Ovary (tissue), 9 donors: ENCODE measurements around the gene NTRK2. TPM values are rescaled to one million over a fixed set of nuclear protein-coding genes. Genes with fewer than 3 reads are reported as not detected.
"Not testable (repeated sequence)": the region's sequence is repeated elsewhere in the genome, so short reads cannot be mapped to it uniquely, and the experiment has no call there.

Experiments
- DNase-seq, 5 donors: peaks; one replicate each; pipeline ENCODE4 v3.0.0-alpha.2; 2019 to 2020
- H3K27ac ChIP-seq, 2 donors: fragments of 200-600 bp; one replicate each; pipeline versions ENCODE4 v1.5.1 to v1.8.0; 2019 to 2022
- H3K27me3 ChIP-seq: fragments of 200-600 bp; one replicate; pipeline ENCODE4 v1.8.0; 2022
- H3K36me3 ChIP-seq: fragments of 200-600 bp; sonication (generic); one replicate; pipeline ENCODE4 v1.5.1; 2019
- H3K4me1 ChIP-seq: one replicate; pipeline ENCODE4 v1.8.1; 2013; ENCODE audit warnings: mild to moderate bottlenecking, moderate library complexity; ENCODE audit not compliant: insufficient read depth
- H3K4me3 ChIP-seq: fragments of 200-600 bp; sonication (generic); one replicate; pipeline ENCODE4 v1.5.1; 2017
- H3K9me3 ChIP-seq, 2 donors: fragments of 200-600 bp in 1 of 2; sonication (generic) in 1 of 2; one replicate each; pipeline versions ENCODE4 v1.5.1 to v1.8.1; 2013 to 2019; ENCODE audit warnings: mild to moderate bottlenecking in 1 of 2, moderate library complexity in 1 of 2
- EP300 ChIP-seq: sonication (generic); formaldehyde crosslinking; IDR thresholded peaks from one replicate; pipeline ENCODE4 v1.6.1; 2017; ENCODE audit warnings: antibody characterized with exemption
- POLR2A ChIP-seq: fragments of 450-650 bp; IDR thresholded peaks from one replicate; pipeline ENCODE4 v1.6.1; 2017; ENCODE audit warnings: antibody characterized with exemption, mild to moderate bottlenecking, moderate library complexity
- WGBS, 3 donors: extraction: QIAGEN DNeasy Blood & Tissue Kit in 1 of 3; methylation state at CpG; one replicate each; pipeline versions ENCODE4 v1.1.5 to v1.1.7; 2013 to 2017; 5-methylcytosine and 5-hydroxymethylcytosine counted together
- intact Hi-C, 4 donors: fragments of 100-400 bp; cut with DNase I; formaldehyde crosslinking; loops; one replicate each; pipeline versions ENCODE4 v1.11.0 to v1.15.1; 2022 to 2023
- polyA plus RNA-seq, 2 donors: library from polyadenylated mRNA; stranded (reverse); fragments of 200-250 nt in 1 of 2; fragments of 350-450 nt in 1 of 2; fragmentation: Illumina TruSeq in 1 of 2; extraction: RNeasy Lipid Tissue Mini Kit (QIAGEN cat#74804) in 1 of 2; gene quantifications; one replicate each; pipeline ENCODE4 v1.2.3, GENCODE V29; 2013 to 2014
- total RNA-seq, 7 donors: library from RNA; depleted of rRNA in 2 of 7; stranded (reverse); fragments of >200 nt in 2 of 7; fragmentation: NEBNext Ultra II Directional in 3 of 7; extraction: Animal tissue kit (Norgen Biotek cat#: 25700) in 3 of 7; gene quantifications; one replicate each; pipeline versions ENCODE4 v1.1.0 to v1.2.4, GENCODE V29; 2016 to 2023
- TF ChIP-seq, protein P1 (sequence below), 3 donors: fragments of 450-650 bp in 2 of 3; fragments of 200-600 bp in 1 of 3; IDR thresholded peaks; one replicate each; pipeline versions ENCODE4 v1.5.1 to v1.8.0; 2016 to 2022; ENCODE audit warnings: antibody characterized with exemption in 3 of 3, mild to moderate bottlenecking in 1 of 3
- donor health status: DM: no; HTN: no; CAD: no; lungs with moderate emphysema.
- donor health status: DM: no; HTN: no; CAD: no.
- donor health status: Bipolar disorder and iron deficiency.
- donor health status: DM: yes; HTN: yes; CAD: no.
- donor health status: DM: no; HTN: no; CAD: no.
- donor health status: DM: yes; HTN: yes; CAD: no.

Gene NTRK2
- total and polyA plus RNA-seq, 9 donors, result 6.4 to 31.1 (median 10.8) TPM

DNA sequence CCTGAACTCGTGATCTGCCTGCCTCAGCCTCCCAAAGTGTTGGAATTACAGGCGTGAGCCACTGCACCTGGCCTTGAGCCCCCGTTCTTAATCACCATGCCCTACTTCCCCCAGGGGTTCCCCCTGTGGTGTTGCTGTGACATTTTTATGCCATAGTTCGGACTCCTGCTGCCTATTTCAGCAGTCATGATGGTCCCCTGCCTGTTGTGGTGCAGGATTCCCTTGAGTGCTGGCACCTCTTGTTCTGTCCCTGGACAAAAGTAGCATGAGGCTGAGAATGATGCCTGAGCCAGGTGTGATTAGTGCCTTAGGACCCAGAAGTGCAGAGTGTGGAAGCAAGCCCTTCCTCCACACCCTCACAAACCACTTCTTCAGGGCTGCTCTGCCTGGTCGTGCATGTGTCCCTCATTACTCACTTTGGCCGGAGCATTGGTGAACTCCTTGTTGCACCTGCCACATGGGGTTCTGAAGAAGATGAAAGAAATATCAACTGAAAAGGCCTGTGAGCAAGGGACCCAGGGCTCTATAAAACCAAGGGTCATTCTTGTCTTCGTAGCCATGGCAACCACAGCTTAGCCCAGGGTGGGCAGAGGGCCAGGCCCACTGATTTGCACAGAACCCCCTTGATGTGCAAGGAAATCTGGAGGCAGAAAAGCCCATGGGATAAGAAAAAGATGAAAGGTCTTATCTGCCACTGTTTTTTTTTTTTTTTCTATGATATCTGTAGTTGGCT is 228.0 kb downstream of the NTRK2 start:
- Histone ChIP-seq H3K27ac (no peak overlapping the region), H3K9me3 (no peaks in the 10 kb centered on the region), H3K36me3 (no peaks in the 10 kb centered on the region), H3K27me3 (no peaks in the 10 kb centered on the region), H3K4me1 (no peaks in the 10 kb centered on the region), H3K4me3 (no peak overlapping the region)
- intact Hi-C loops, result no loop called here
- 86 to 93% (median 90%) methylated on average over 7 of the region's 7 CpGs for WGBS, 3 donors
- TF ChIP-seq, protein P1, sequence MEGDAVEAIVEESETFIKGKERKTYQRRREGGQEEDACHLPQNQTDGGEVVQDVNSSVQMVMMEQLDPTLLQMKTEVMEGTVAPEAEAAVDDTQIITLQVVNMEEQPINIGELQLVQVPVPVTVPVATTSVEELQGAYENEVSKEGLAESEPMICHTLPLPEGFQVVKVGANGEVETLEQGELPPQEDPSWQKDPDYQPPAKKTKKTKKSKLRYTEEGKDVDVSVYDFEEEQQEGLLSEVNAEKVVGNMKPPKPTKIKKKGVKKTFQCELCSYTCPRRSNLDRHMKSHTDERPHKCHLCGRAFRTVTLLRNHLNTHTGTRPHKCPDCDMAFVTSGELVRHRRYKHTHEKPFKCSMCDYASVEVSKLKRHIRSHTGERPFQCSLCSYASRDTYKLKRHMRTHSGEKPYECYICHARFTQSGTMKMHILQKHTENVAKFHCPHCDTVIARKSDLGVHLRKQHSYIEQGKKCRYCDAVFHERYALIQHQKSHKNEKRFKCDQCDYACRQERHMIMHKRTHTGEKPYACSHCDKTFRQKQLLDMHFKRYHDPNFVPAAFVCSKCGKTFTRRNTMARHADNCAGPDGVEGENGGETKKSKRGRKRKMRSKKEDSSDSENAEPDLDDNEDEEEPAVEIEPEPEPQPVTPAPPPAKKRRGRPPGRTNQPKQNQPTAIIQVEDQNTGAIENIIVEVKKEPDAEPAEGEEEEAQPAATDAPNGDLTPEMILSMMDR (IDR thresholded peaks at IDR 0.05), result no peak
- no peak for TF ChIP-seq POLR2A
- TF ChIP-seq EP300, result no peak
- DNase-seq, result no peak

DNA sequence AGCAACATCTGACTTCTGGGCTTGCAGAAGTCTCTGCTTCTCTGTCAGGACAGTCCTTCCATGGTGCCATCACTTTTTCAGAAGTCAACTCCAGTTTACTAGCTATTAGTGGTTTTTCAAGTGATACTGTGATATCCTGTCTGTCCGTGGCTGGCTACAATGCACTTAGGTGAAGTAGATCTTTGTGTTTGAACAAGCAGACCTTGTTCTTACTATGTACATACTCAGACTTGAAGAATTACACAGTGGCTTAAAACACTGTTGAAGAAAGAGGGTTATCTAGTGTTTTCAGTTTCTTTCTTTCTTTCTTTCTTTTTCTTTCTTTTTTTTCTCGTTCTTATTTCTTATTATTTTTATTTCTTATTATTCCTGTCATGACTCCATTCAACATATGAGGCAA is 228.7 kb downstream of the NTRK2 start:
- Histone ChIP-seq H3K27me3 (no peaks in the 10 kb centered on the region), H3K4me1 (no peaks in the 10 kb centered on the region), H3K9me3 (no peaks in the 10 kb centered on the region), H3K36me3 (no peaks in the 10 kb centered on the region), H3K27ac (no peak overlapping the region), H3K4me3 (no peak overlapping the region)
- TF ChIP-seq, protein P1 (IDR thresholded peaks at IDR 0.05), result no peak
- no peak for TF ChIP-seq POLR2A
- no peak for TF ChIP-seq EP300
- intact Hi-C loops, result no loop called here
- whole genome bisulfite sequencing, 3 donors, result 71 to 78% (median 73%) methylated on average over 2 of the region's 2 CpGs
- DNase-seq, result no peak

DNA sequence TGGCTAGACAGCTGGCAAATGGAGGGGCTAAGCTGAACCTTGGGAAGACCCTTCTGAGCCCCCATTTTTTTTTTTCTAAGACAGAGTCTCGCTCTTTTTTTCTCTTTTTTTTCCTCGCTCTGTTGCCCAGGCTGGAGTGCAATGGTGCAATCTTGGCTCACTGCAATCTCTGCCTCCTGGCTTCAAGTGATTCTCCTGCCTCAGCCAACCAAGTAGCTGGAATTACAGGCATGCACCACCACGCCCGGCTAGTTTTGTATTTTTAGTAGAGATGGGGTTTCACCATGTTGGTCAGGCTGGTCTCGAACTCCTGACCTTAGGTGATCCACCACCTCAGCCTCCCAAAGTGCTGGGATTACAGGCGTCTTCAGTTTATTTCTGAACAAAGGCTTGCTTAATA is 229.1 kb downstream of the NTRK2 start:
- H3K9me3 ChIP-seq, H3K4me3 ChIP-seq, H3K4me1 ChIP-seq, DNase-seq, intact Hi-C loops, H3K27ac ChIP-seq, H3K36me3 ChIP-seq, H3K27me3 ChIP-seq: not testable (repeated sequence)
- WGBS, 3 donors, result 76 to 84% (median 81%) methylated on average over 6 of the region's 6 CpGs

DNA sequence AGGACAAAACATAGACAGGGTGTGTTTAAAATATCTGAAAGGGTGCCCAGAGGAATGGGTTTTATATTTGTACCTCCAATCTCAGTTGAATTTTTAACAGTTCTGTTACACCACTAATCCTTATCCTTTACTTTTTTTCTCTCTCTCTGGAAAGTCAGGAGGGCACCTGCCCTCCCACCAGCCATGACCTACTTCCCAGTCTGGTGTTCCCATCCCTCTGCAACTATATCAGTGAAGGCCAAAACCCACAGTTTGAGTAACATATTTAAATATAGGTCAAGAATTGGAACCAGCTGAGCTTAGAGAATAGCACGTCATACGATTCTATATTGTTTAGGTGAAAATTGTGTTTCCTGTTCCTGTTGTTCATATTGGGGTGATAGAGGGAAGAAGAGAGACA is 229.8 kb downstream of the NTRK2 start:
- WGBS, 3 donors, result 80 to 91% (median 81%) methylated on average over 2 of the region's 2 CpGs
- Histone ChIP-seq H3K4me3 (no peak overlapping the region), H3K4me1 (no peaks in the 10 kb centered on the region), H3K9me3 (no peaks in the 10 kb centered on the region), H3K27me3 (no peaks in the 10 kb centered on the region), H3K27ac (no peak overlapping the region), H3K36me3 (no peaks in the 10 kb centered on the region)
- TF ChIP-seq, protein P1 (IDR thresholded peaks at IDR 0.05), result no peak
- no peak for TF ChIP-seq POLR2A
- no peak for TF ChIP-seq EP300
- DNase-seq, result no peak
- intact Hi-C loops, result no loop called here

DNA sequence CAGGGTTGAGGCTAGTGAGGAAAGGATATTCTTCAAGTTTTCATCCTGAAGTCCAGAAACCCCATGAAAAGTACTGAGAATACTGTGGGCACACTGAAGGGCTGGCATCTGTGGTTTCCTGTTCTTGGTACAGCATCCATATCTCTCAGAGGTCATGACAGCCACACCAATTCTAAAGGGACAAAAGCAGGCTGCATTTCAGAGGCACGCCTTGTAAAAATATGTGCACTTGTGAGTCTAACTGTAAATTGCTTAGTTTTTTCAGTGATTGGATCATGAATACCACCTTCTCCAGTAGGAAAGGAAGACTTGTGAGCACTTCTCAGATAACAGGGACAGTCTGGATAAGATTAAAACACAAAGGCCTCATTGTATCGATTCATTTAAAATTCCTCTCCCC is 230.9 kb downstream of the NTRK2 start:
- no peak for DNase-seq
- no peaks in the 10 kb centered on the region for H3K27me3 ChIP-seq
- H3K4me1 ChIP-seq, result no peaks in the 10 kb centered on the region
- intact Hi-C loops, result no loop called here
- WGBS, 3 donors, result 80 to 89% (median 83%) methylated on average over 2 of the region's 2 CpGs
- no peak overlapping the region for H3K4me3 ChIP-seq
- TF ChIP-seq, protein P1 (IDR thresholded peaks at IDR 0.05), result no peak
- no peak for TF ChIP-seq EP300
- H3K9me3 ChIP-seq, result no peaks in the 10 kb centered on the region
- H3K36me3 ChIP-seq, result no peaks in the 10 kb centered on the region
- no peak overlapping the region for H3K27ac ChIP-seq
